Hematopoietic multipotent progenitor cell treated with erythropoietin and hydrocortisone succinate and interleukin-3 and kit ligand, for 15 days (in vitro differentiated cells): Measurements from ENCODE around the gene PGA3.
"Not testable (repeated sequence)": the region's sequence is repeated elsewhere in the genome, so short reads cannot be mapped to it uniquely, and the experiment has no call there.

ENCODE experiments used
- DNase-seq: peaks from one replicate; pipeline ENCODE4 v3.0.0-alpha.2; 2015; ENCODE audit warnings: low spot score

Gene PGA3

GRCh38 chr11:61250796-61251765, 47.8 kb downstream of the PGA3 start:
- DNase-seq, result not testable (repeated sequence)

DNA sequence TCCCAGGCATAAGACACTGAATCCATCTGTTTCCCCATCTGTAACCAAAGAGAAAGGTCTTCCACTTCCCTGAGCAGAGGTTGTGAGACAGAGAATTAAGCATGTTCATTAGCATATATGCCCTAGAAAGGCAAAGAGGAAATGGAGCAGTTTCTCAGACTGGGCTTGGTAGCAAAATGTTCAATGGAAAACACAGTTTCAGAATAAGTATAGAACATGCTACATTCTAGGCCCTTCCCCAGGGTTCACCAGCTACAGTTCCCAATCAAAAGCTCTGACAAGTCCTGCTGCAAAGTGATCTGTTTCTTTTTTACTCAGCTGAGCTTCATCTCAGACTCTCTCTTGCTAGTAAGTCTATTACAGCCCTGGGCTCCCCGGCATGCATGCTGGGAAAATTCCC, 49.0 kb downstream of the PGA3 start:
- DNase-seq, result not testable (repeated sequence)

GRCh38 chr11:61254403-61255025, 51.2 kb downstream of the PGA3 start:
- DNase-seq, result peak; percentile 86

DNA sequence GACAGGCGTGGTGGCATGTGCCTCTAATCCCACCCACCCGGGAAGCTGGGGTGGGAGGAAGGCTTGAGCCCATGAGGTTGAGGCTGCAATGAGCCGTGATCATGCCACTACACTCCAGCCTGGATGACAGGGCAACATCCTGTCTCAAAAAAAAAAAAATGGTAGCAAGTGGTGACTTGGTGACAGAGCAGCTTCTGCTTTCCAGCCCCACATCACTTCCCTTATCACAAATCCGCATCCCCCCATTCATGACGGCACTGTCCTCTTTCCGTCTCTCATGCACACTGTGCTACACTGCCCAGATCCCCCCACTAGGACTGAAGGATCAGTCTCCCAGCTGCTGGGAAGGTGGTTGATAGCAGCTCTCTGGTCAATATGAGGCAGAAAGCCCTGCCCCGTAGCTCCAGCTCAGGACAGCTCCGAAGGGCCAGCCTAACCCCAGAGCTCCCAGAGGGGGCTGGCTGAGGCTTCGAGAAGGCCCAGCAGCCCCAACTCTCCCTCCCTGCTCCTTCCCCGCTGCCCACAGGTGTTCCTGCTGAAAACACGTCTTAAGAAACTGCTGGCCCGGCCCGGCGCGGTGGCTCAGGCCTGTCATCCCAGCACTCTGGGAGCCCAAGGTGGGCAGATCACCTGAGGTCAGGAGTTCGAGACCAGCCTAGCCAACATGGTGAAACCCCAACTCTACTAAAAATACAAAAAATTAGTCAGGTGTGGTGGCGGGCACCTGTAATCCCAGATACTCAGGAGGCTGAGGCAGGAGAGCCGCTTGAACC, 53.6 kb downstream of the PGA3 start:
- DNase-seq, result no peak

GRCh38 chr11:61258546-61258945, 55.2 kb downstream of the PGA3 start:
- DNase-seq, result no peak

- no peak for DNase-seq
Observed at GRCh38 chr11:61259363-61259762, 56.0 kb downstream of the PGA3 start.
